Tibial nerve (tissue), 4 donors: Measurements from ENCODE around the gene PTPRM. TPM values are rescaled to one million over a fixed set of nuclear protein-coding genes. Genes with fewer than 3 reads are reported as not detected.

Experiments used
- DNase-seq, 2 donors: peaks; one replicate each; pipeline ENCODE4 v3.0.0-alpha.2; 2019; ENCODE audit warnings: low spot score in 2 of 2
- H3K27ac ChIP-seq, 4 donors: fragments of 200-600 bp; sonication (generic) in 3 of 4; one replicate each; pipeline ENCODE4 v1.5.1; 2017 to 2019; ENCODE audit warnings: mild to moderate bottlenecking in 1 of 4
- H3K27me3 ChIP-seq, 2 donors: fragments of 200-600 bp; sonication (generic) in 1 of 2; one replicate each; pipeline versions ENCODE4 v1.5.1 to v1.6.0; 2017 to 2019
- H3K36me3 ChIP-seq, 3 donors: fragments of 200-600 bp; sonication (generic); one replicate each; pipeline ENCODE4 v1.5.1; 2018 to 2019
- H3K4me1 ChIP-seq, 4 donors: fragments of 200-600 bp; sonication (generic) in 3 of 4; one replicate each; pipeline ENCODE4 v1.5.1; 2017 to 2019
- H3K4me3 ChIP-seq, 4 donors: fragments of 200-600 bp; sonication (generic) in 3 of 4; one replicate each; pipeline ENCODE4 v1.5.1; 2017 to 2019; ENCODE audit warnings: mild to moderate bottlenecking in 1 of 4, moderate library complexity in 1 of 4
- H3K9me3 ChIP-seq, 4 donors: fragments of 200-600 bp; sonication (generic) in 3 of 4; one replicate each; pipeline ENCODE4 v1.5.1; 2017 to 2019
- EP300 ChIP-seq, 2 donors: sonication (generic); formaldehyde crosslinking; IDR thresholded peaks; one replicate each; pipeline ENCODE4 v1.6.1; 2017; ENCODE audit warnings: antibody characterized with exemption in 2 of 2, mild to moderate bottlenecking in 1 of 2
- POLR2A ChIP-seq, 2 donors: fragments of 450-650 bp; IDR thresholded peaks; one replicate each; pipeline ENCODE4 v1.6.1; 2017; ENCODE audit warnings: antibody characterized with exemption in 2 of 2, mild to moderate bottlenecking in 2 of 2, moderate library complexity in 2 of 2
- WGBS, 2 donors: methylation state at CpG; one replicate each; pipeline ENCODE4 v1.1.5; 2018; 5-methylcytosine and 5-hydroxymethylcytosine counted together
- total RNA-seq, 4 donors: library from RNA; depleted of rRNA; stranded (reverse); fragments of >200 nt; gene quantifications; one replicate each; pipeline ENCODE4 v1.1.0, GENCODE V29; 2016
- TF ChIP-seq, protein P1 (sequence below), 5 experiments: fragments of 200-600 bp in 3 of 5; fragments of 450-650 bp in 2 of 5; sonication (generic) in 3 of 5; IDR thresholded peaks; one replicate each; pipeline ENCODE4 v1.5.1; 2016 to 2019; ENCODE audit warnings: antibody characterized with exemption in 5 of 5, mild to moderate bottlenecking in 3 of 5, moderate library complexity in 2 of 5

The PTPRM gene
- total RNA-seq, 4 donors from 2014 or later, result 62.2 to 92.4 (median 80.7) TPM

DNA sequence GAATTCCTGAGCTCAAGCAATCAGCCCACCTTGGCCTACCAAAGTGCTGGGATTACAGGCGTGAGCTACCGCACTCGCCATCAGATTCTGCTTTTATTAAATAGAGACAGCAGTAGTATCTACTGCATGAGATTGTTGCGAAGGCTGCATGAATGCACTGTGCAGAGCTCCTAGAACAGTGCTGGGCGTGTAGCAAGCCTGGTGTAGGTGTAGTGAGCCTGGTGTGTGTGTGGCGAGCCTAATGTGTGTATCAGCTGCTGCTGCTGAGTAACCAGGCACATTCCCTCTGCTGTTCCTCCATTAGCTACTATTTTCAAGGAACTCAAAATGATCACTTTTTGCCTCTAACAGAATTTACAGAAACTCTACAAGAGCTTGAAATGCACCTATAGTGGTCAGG, 57.6 kb downstream of the PTPRM start:
- Histone ChIP-seq H3K4me1 (peaks cover 0 to 27% (median 0%) of the 10 kb centered on the region in 4 donors), H3K4me3 (no peak overlapping the region), H3K36me3 (no peaks in the 10 kb centered on the region), H3K27me3 (no peaks in the 10 kb centered on the region), H3K9me3 (no peaks in the 10 kb centered on the region), H3K27ac (no peak overlapping the region)
- DNase-seq, result no peak
- WGBS, 2 donors, result 94 to 95% methylated on average over 6 of the region's 6 CpGs
- no peak for TF ChIP-seq POLR2A (IDR thresholded peaks at IDR 0.05)
- no peak for TF ChIP-seq EP300 (IDR thresholded peaks at IDR 0.05)
- TF ChIP-seq, protein P1, sequence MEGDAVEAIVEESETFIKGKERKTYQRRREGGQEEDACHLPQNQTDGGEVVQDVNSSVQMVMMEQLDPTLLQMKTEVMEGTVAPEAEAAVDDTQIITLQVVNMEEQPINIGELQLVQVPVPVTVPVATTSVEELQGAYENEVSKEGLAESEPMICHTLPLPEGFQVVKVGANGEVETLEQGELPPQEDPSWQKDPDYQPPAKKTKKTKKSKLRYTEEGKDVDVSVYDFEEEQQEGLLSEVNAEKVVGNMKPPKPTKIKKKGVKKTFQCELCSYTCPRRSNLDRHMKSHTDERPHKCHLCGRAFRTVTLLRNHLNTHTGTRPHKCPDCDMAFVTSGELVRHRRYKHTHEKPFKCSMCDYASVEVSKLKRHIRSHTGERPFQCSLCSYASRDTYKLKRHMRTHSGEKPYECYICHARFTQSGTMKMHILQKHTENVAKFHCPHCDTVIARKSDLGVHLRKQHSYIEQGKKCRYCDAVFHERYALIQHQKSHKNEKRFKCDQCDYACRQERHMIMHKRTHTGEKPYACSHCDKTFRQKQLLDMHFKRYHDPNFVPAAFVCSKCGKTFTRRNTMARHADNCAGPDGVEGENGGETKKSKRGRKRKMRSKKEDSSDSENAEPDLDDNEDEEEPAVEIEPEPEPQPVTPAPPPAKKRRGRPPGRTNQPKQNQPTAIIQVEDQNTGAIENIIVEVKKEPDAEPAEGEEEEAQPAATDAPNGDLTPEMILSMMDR (IDR thresholded peaks at IDR 0.05), result no peak

- Histone ChIP-seq H3K27me3 (no peaks in the 10 kb centered on the region), H3K36me3 (no peaks in the 10 kb centered on the region), H3K4me1 (peaks cover 0 to 21% (median 0%) of the 10 kb centered on the region in 4 donors), H3K4me3 (no peak overlapping the region), H3K27ac (no peak overlapping the region), H3K9me3 (no peaks in the 10 kb centered on the region)
- 78 to 81% methylated on average over 4 of the region's 4 CpGs for WGBS, 2 donors
- TF ChIP-seq POLR2A (IDR thresholded peaks at IDR 0.05) (no peak), EP300 (IDR thresholded peaks at IDR 0.05) (no peak)
- TF ChIP-seq, protein P1 (IDR thresholded peaks at IDR 0.05), result no peak
- no peak for DNase-seq
Observed at GRCh38 chr18:7626175-7626921, 59.2 kb downstream of the PTPRM start.

DNA sequence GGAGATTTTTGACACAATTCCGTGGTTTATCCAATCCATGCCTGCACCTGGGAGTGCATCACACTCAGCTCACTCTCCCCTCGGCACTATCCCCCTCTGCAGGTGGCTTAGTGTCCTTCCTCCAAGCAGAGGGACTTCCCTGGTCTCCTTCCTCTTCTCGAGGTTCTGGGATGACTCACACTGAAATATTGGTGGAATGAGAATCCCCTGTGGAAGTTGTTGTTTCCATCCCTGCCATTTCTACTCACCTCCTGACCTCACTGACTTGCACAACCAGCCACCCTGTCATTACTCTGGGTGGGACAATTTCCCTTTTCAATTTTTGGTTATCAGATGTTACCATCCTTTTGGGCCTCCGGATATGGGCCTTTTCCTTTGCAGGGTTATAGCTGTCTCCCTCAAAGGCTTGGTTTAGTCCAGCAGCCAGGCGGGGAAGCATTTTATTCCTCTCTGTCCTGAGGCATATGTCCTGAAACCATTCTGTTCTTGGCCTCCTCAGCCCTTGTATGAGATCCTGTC, 59.9 kb downstream of the PTPRM start:
- no peaks in the 10 kb centered on the region for H3K9me3 ChIP-seq
- H3K27ac ChIP-seq, result no peak overlapping the region
- no peaks in the 10 kb centered on the region for H3K27me3 ChIP-seq
- no peak overlapping the region for H3K4me3 ChIP-seq
- 58 to 72% methylated on average over 5 of the region's 5 CpGs for WGBS, 2 donors
- H3K4me1 ChIP-seq, result peaks cover 0 to 21% (median 0%) of the 10 kb centered on the region in 4 donors
- peak in 1 of 2 donors; percentile 29 for DNase-seq
- H3K36me3 ChIP-seq, result no peaks in the 10 kb centered on the region
- TF ChIP-seq EP300 (IDR thresholded peaks at IDR 0.05), result peak in 1 of 2 donors; percentile 33
- TF ChIP-seq, protein P1 (IDR thresholded peaks at IDR 0.05), result no peak

DNA sequence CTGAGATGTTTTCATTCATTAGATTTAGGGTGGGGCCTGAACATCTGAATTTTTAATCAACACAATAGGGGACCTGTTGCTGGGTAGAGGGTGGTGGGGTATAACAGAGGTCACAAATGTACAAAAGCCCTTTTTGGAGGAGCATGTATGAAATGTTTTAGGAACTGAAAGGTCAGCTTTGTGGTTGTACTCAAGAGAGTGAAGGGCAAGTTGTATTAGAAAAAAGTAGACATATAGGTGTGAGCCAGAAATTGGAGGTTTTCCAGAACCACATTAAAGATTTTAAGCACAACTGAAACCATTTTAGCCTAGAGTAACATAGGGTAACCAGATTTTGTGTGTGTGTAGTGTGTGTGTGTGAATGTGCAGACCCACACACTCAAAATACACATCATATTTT, 62.3 kb downstream of the PTPRM start:
- DNase-seq, result no peak
- TF ChIP-seq EP300 (IDR thresholded peaks at IDR 0.05) (no peak), POLR2A (IDR thresholded peaks at IDR 0.05) (no peak)
- TF ChIP-seq, protein P1 (IDR thresholded peaks at IDR 0.05), result no peak
- peaks cover 0 to 14% (median 0%) of the 10 kb centered on the region in 4 donors for H3K4me1 ChIP-seq
- H3K27me3 ChIP-seq, result no peaks in the 10 kb centered on the region
- no peak overlapping the region for H3K27ac ChIP-seq
- no peaks in the 10 kb centered on the region for H3K36me3 ChIP-seq
- no peaks in the 10 kb centered on the region for H3K9me3 ChIP-seq
- no peak overlapping the region for H3K4me3 ChIP-seq

DNA sequence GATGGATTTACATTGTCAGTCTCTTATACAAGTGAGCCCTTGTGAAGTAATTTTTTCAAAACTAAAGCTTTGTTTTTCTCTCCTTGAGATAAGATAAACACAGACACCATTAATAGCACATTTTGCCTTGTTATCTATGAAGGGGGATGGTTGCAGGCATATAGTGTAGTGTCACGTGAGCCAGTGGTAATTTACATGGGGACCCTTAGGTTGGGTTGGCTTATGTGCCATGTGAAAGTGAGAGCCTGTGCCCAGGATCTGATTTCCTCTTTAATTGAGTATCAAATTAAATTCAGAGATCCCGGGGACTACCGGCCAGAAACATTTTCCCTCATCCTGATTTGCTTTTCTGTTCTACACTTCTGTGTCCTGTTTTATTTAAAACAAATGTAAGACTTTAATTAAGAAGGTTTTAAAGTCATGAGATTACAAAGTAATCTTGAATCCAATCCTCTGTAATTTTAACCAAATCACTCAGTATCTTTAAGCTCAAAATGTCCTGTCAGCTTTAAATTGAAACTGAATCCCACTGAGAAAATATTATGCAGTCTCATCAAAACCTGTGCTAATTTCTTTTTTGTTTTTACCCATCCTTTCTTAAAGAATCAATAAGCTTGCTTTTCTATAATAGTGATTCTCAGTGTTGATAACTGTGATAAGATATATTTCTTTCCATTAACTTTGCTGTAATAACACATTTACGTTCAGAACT, 63.8 kb downstream of the PTPRM start:
- no peaks in the 10 kb centered on the region for H3K27me3 ChIP-seq
- no peak for TF ChIP-seq POLR2A (IDR thresholded peaks at IDR 0.05)
- TF ChIP-seq, protein P1 (IDR thresholded peaks at IDR 0.05), result no peak
- TF ChIP-seq EP300 (IDR thresholded peaks at IDR 0.05), result no peak
- H3K36me3 ChIP-seq, result no peaks in the 10 kb centered on the region

More for the DNA sequence above, 63.8 kb downstream of the PTPRM start:
- no peak overlapping the region for H3K27ac ChIP-seq
- H3K9me3 ChIP-seq, result no peaks in the 10 kb centered on the region
- no peak for DNase-seq
- H3K4me1 ChIP-seq, result peaks cover 0 to 14% (median 0%) of the 10 kb centered on the region in 4 donors
- no peak overlapping the region for H3K4me3 ChIP-seq
- 86 to 87% methylated on average over 4 of the region's 4 CpGs for WGBS, 2 donors
